AG09319 (cell line): ENCODE data around the gene MRTO4.
"Not testable (repeated sequence)": the region's sequence is repeated elsewhere in the genome, so short reads cannot be mapped to it uniquely, and the experiment has no call there.

Experiments used
- DNase-seq: peaks from one replicate; pipeline ENCODE4 v3.0.0-alpha.2; 2010; ENCODE audit warnings: low read depth; ENCODE audit errors: extremely low read depth
- CTCF ChIP-seq: IDR thresholded peaks from 2 replicates; pipeline ENCODE4 v1.5.1; 2011; ENCODE audit warnings: low read depth, mild to moderate bottlenecking, inconsistent platforms, low read length, moderate library complexity

Gene MRTO4

GRCh38 chr1:19206947-19207346 lies 44.7 kb upstream of the MRTO4 start:
- no peak for TF ChIP-seq CTCF
- no peak for DNase-seq

GRCh38 chr1:19208710-19209438 lies 42.7 kb upstream of the MRTO4 start:
- TF ChIP-seq CTCF = no peak
- DNase-seq = peak; percentile 37

- peak; percentile 12 for DNase-seq
- no peak for TF ChIP-seq CTCF
Measured at GRCh38 chr1:19209439-19209989, 42.1 kb upstream of the MRTO4 start.

GRCh38 chr1:19209990-19210771 lies 41.4 kb upstream of the MRTO4 start, which contains the start of gene UBR4:
UBR4 (minus strand) TSS chr1:19210266; CDS start chr1:19210248, 18 bp downstream.
- peak; percentile 80 for DNase-seq
- no peak for TF ChIP-seq CTCF

GRCh38 chr1:19210772-19211549 lies 40.6 kb upstream of the MRTO4 start:
- no peak for TF ChIP-seq CTCF
- DNase-seq = no peak

- no peak for TF ChIP-seq CTCF
Measured at GRCh38 chr1:19212167-19212566, 39.4 kb upstream of the MRTO4 start.

GRCh38 chr1:19213580-19213979 lies 38.0 kb upstream of the MRTO4 start:
- no peak for DNase-seq
- no peak for TF ChIP-seq CTCF

More at GRCh38 chr1:19212167-19212566, 39.4 kb upstream of the MRTO4 start:
- no peak for DNase-seq

GRCh38 chr1:19216585-19216984 lies 35.0 kb upstream of the MRTO4 start:
- DNase-seq = not testable (repeated sequence)
